Measurements from ENCODE around the gene LMBR1. TPM values are rescaled to one million over a fixed set of nuclear protein-coding genes. Genes with fewer than 3 reads are reported as not detected.

Gene LMBR1
- total RNA-seq, 1 donor from 2014 or later, result 49.7 TPM

DNA sequence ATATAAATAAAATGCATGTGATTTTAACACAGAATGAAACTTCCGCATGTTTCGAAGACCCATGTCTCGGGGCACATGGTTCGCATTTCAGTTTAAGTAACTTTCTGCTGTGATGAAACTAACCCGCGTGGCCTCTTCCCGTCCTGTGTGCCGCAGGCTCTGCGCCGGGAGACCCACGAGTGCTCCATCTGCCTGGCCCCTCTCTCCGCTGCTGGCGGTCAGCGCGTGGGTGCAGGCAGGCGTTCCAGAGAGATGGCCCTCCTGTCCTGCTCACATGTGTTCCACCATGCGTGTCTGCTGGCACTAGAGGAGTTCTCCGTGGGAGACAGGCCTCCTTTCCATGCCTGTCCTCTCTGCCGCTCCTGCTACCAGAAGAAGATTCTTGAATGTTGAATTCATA lies 216.7 kb downstream of the LMBR1 start:
- Mint-ChIP-seq H3K4me3 (ENCODE audit: unreplicated experiment) (no peak overlapping the region), H3K9me3 (ENCODE audit: unreplicated experiment) (no peaks in the 10 kb centered on the region), H3K27me3 (ENCODE audit: low read depth, unreplicated experiment) (no peaks in the 10 kb centered on the region), H3K27ac (ENCODE audit: unreplicated experiment) (no peak overlapping the region), H3K4me1 (ENCODE audit: low read depth, unreplicated experiment) (peaks cover 2% of the 10 kb centered on the region), H3K36me3 (ENCODE audit: low read depth, unreplicated experiment) (peaks cover 15% of the 10 kb centered on the region)
- TF ChIP-seq EZH2 (IDR thresholded peaks at IDR 0.05; ENCODE audit: insufficient read depth, low read length) (no peak), CTCF (IDR thresholded peaks at IDR 0.05; ENCODE audit: insufficient read depth, low read depth, low read length) (no peak)
- Histone ChIP-seq H2AFZ (ENCODE audit: low read depth, low read length) (no peak overlapping the region), H4K20me1 (ENCODE audit: insufficient read depth, low read length) (no peaks in the 10 kb centered on the region), H3K9me3 (ENCODE audit: insufficient read depth, low read depth, low read length) (no peaks in the 10 kb centered on the region), H3K4me2 (ENCODE audit: low read length) (no peak overlapping the region), H3K27me3 (ENCODE audit: insufficient read depth, low read length) (no peaks in the 10 kb centered on the region), H3K27ac (ENCODE audit: low read depth, low read length) (no peak overlapping the region), H3K4me3 (ENCODE audit: insufficient read depth, low read depth, low read length) (no peak overlapping the region), H3K79me2 (ENCODE audit: insufficient read depth, low read length) (no peaks in the 10 kb centered on the region), H3K9ac (ENCODE audit: low read length) (no peak overlapping the region), H3K4me1 (ENCODE audit: insufficient read depth, low read length) (no peaks in the 10 kb centered on the region), H3K36me3 (ENCODE audit: insufficient read depth, low read length) (peaks cover 3% of the 10 kb centered on the region)
- no peak for FAIRE-seq
- no peak for DNase-seq (ENCODE audit: low read depth)

- Mint-ChIP-seq H3K4me1 (ENCODE audit: low read depth, unreplicated experiment) (peaks cover 2% of the 10 kb centered on the region), H3K27me3 (ENCODE audit: low read depth, unreplicated experiment) (no peaks in the 10 kb centered on the region), H3K36me3 (ENCODE audit: low read depth, unreplicated experiment) (peaks cover 15% of the 10 kb centered on the region), H3K27ac (ENCODE audit: unreplicated experiment) (no peak overlapping the region), H3K9me3 (ENCODE audit: unreplicated experiment) (no peaks in the 10 kb centered on the region), H3K4me3 (ENCODE audit: unreplicated experiment) (no peak overlapping the region)
- H3K9ac ChIP-seq (ENCODE audit: low read length), result no peak overlapping the region
- H3K36me3 ChIP-seq (ENCODE audit: insufficient read depth, low read length), result peaks cover 3% of the 10 kb centered on the region
- H3K79me2 ChIP-seq (ENCODE audit: insufficient read depth, low read length), result no peaks in the 10 kb centered on the region
- TF ChIP-seq CTCF (IDR thresholded peaks at IDR 0.05; ENCODE audit: insufficient read depth, low read depth, low read length) (no peak), EZH2 (IDR thresholded peaks at IDR 0.05; ENCODE audit: insufficient read depth, low read length) (no peak)
- no peaks in the 10 kb centered on the region for H4K20me1 ChIP-seq (ENCODE audit: insufficient read depth, low read length)
- H2AFZ ChIP-seq (ENCODE audit: low read depth, low read length), result no peak overlapping the region
- no peak overlapping the region for H3K27ac ChIP-seq (ENCODE audit: low read depth, low read length)
- H3K4me3 ChIP-seq (ENCODE audit: insufficient read depth, low read depth, low read length), result no peak overlapping the region
- no peak for FAIRE-seq
- H3K27me3 ChIP-seq (ENCODE audit: insufficient read depth, low read length), result no peaks in the 10 kb centered on the region
- H3K4me2 ChIP-seq (ENCODE audit: low read length), result no peak overlapping the region
- no peaks in the 10 kb centered on the region for H3K9me3 ChIP-seq (ENCODE audit: insufficient read depth, low read depth, low read length)
- DNase-seq (ENCODE audit: low read depth), result no peak
- no peaks in the 10 kb centered on the region for H3K4me1 ChIP-seq (ENCODE audit: insufficient read depth, low read length)
Measured at GRCh38 chr7:156675721-156676120, 217.3 kb downstream of the LMBR1 start.

- Histone ChIP-seq H3K79me2 (ENCODE audit: insufficient read depth, low read length) (no peaks in the 10 kb centered on the region), H3K4me3 (ENCODE audit: insufficient read depth, low read depth, low read length) (no peak overlapping the region), H2AFZ (ENCODE audit: low read depth, low read length) (no peak overlapping the region), H3K9me3 (ENCODE audit: insufficient read depth, low read depth, low read length) (no peaks in the 10 kb centered on the region), H3K4me1 (ENCODE audit: insufficient read depth, low read length) (no peaks in the 10 kb centered on the region), H4K20me1 (ENCODE audit: insufficient read depth, low read length) (no peaks in the 10 kb centered on the region), H3K9ac (ENCODE audit: low read length) (no peak overlapping the region), H3K27me3 (ENCODE audit: insufficient read depth, low read length) (no peaks in the 10 kb centered on the region), H3K4me2 (ENCODE audit: low read length) (no peak overlapping the region), H3K27ac (ENCODE audit: low read depth, low read length) (no peak overlapping the region), H3K36me3 (ENCODE audit: insufficient read depth, low read length) (peaks cover 3% of the 10 kb centered on the region)
- Mint-ChIP-seq H3K9me3 (ENCODE audit: unreplicated experiment) (no peaks in the 10 kb centered on the region), H3K4me1 (ENCODE audit: low read depth, unreplicated experiment) (no peaks in the 10 kb centered on the region), H3K27me3 (ENCODE audit: low read depth, unreplicated experiment) (no peaks in the 10 kb centered on the region), H3K4me3 (ENCODE audit: unreplicated experiment) (no peak overlapping the region), H3K27ac (ENCODE audit: unreplicated experiment) (no peak overlapping the region), H3K36me3 (ENCODE audit: low read depth, unreplicated experiment) (peaks cover 15% of the 10 kb centered on the region)
- DNase-seq (ENCODE audit: low read depth) (no peak), FAIRE-seq (no peak)
- TF ChIP-seq EZH2 (IDR thresholded peaks at IDR 0.05; ENCODE audit: insufficient read depth, low read length) (no peak), CTCF (IDR thresholded peaks at IDR 0.05; ENCODE audit: insufficient read depth, low read depth, low read length) (no peak)
Measured at GRCh38 chr7:156673902-156674301, 219.1 kb downstream of the LMBR1 start.

All from astrocyte (in vitro differentiated cells and primary cell).